ENCODE data around the gene MSMO1.
"Not testable (repeated sequence)": the region's sequence is repeated elsewhere in the genome, so short reads cannot be mapped to it uniquely, and the experiment has no call there.

MSMO1 gene

DNA sequence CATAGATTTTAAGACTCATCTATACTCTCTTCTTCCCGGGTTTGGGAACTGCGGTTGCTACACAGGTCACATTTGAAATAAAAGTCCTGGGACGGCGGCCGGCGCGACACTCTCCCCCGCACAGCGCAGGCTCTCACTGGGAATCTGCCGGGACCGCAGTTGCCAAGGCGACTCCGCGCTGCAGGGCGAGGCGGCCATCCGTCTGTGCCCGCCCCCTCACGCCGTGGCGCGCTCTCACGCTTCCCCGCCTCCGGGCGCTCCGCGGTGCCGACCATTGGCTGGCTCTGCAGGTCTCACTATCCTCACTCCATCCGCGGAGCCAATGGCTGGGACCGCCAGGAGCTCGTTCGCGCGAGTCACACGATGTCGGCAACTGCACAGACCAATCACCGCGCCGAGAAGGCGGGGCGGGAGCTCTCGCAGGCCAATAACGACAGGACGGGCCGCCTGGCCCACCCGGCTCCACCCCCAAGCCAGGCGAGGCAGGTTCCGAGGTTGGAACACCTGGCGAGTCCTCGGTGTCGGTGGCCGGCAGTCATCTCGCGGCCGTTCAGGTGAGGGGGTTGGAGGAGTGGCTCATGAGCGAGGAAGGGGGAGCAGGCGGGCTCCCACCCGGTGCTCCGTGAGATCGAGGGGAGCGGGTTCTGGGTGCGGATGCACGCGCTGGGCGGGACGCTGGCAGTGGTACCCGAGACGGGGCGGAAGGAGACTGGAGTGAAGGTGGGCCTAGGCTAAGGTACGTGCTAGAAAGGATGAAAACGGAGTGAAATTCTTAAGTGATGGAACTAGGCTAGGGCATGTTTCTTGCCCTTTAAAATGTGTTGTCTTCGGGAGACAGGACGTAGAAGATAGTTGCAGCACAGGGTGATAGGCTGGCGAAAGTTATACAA, at the start of gene MSMO1:
TSS of gene MSMO1 (plus strand) at position 459 of the 890 bp plus-strand sequence. CDS start 5,702 bp downstream, outside the sequence.
- peak; percentile 99 for DNase-seq (ENCODE audit: low read depth)

DNA sequence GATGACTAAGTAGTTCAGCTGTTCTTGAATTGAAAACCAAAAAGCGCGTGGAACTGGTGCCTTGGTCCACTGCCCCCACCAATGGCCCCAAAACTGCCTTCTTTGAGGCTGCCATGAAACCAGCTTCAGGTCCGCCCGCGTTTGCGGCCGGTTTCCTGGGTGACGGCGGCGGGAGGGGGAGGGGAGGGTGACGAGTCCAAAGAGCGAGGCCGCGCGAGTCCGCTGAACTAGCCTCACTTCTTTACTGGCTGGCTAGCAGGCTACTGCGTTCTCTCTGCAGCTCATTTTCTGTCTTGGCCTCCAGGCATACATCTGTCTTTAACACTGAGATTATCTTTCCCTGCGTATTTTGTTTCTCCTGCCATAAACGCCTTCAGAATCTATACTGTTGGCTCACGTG, 47.9 kb upstream of the MSMO1 start:
- not testable (repeated sequence) for DNase-seq (ENCODE audit: low read depth)

DNA sequence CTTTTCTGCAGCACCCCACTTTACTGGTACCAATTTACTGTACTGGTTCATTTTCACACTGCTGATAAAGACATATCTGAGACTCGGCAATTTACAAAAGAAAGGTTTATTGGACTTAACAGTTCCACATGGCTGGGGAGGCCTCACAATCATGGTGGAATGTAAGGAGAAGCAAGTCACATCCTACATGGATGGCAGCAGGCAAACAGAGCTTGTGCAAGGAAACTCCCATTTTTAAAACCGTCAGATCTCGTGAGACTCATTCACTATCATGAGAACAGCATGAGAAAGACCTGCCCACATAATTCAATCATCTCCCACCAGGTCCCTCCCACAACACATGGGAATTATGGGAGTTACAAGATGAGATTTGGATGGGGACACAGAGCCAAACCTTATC, 42.8 kb upstream of the MSMO1 start:
- DNase-seq (ENCODE audit: low read depth), result not testable (repeated sequence)

- not testable (repeated sequence) for DNase-seq (ENCODE audit: low read depth)
Observed at GRCh38 chr4:165286619-165287340, 40.7 kb upstream of the MSMO1 start.

- no peak for DNase-seq (ENCODE audit: low read depth)
Observed at GRCh38 chr4:165288226-165288625, 39.2 kb upstream of the MSMO1 start.

- DNase-seq (ENCODE audit: low read depth), result no peak
Observed at GRCh38 chr4:165288639-165289422, 38.6 kb upstream of the MSMO1 start.

DNA sequence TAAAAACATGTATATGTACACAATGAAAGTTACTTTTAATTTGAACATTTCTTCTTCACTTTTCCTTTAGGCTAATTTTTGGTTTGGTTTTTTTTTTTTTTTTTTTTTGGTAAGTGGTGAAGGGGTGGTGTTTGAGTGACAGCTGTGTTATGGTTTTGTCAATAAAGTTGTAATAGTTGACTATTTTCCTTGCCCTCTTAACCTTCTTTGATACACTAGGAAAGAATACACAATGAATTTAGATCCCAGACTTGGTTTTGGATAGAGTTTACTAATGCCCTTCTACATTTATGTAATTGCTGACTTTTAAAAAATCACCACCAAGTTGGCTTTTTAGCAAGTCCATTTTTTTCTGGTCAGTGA, 38.1 kb upstream of the MSMO1 start:
- no peak for DNase-seq (ENCODE audit: low read depth)

- no peak for DNase-seq (ENCODE audit: low read depth)
Observed at GRCh38 chr4:165293061-165293460, 34.4 kb upstream of the MSMO1 start.

DNA sequence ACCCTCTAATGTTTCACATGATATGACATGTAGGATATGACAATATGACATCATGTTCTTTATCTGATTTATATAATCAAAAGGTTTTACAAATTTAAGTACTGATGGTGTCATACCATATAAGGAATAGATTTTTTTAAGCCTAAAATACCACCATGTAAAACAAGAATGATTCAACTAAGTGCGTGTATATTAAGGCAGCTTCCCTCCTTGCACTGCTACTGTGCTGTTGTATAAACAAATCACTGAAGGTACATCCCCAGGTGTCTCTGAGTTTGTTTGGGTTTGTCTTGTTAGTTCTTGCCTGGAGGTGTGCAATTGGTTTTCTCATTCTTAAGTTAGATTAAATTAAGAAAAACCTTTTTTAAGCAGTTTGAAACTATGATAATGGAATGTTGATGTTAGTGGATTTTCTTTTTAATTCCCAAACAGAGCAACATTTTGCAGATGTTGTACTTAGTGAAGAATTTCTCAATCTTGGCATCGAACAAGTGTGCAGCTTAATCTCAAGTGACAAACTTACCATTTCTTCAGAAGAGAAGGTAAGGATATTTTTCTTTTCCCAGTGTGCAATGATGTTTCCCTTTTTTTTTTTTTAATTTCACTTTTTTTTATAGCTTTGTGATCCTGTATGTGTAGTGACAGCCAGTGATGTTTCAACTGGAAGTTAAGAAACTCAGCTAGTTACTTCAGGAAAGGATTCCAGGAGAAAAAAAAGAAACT, 33.4 kb upstream of the MSMO1 start:
- no peak for DNase-seq (ENCODE audit: low read depth)

DNA sequence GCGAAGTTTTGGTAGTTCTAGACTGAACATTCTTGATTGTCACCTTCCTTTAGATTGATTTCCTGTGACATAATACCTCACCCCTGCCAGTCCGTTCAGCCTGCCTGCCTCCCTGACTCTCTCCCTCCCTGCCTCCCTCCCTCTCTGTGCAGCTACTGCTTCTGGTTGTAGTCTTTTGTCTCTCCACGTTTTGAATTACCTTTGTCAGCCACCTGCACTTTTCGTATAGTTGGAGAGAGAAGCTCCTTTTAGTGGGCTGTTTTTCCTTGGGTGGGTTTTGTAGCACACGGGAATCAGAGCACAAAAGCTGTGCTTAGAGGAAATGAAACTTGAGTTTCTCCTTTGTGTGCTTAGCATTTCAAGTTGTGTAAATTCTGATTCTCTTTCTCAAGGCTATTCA, 32.6 kb upstream of the MSMO1 start:
- no peak for DNase-seq (ENCODE audit: low read depth)

- no peak for DNase-seq (ENCODE audit: low read depth)
Observed at GRCh38 chr4:165297626-165298025, 29.8 kb upstream of the MSMO1 start.

DNA sequence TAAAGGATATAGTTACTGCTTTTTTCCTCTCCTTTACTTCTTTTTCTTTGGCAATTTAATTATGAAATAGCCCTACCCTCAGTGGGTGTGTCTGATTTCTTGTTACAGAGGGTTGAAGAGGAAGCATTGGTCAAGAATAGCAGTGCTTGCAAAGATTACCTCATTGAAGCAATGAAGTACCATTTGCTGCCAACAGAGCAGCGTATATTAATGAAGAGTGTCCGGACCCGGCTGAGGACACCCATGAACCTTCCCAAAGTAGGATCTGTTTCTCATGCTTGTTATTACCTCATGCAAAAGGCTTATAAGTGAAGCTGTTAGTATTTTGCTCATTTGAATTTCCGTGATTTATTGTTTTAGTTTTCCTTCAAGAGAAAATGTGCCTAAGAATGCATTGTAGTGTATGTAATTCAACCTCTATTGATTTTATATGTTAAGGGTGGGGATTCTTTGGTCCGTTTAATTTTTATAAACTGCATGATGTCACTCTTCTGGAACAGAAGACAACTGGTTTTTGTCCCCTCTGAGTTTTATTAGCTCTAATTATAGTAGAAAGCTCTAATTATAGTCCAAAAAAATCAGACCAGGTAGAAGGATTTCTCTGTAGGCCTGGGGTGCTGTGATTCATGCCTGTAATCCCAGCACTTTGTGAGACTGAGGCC, 27.9 kb upstream of the MSMO1 start:
- DNase-seq (ENCODE audit: low read depth), result no peak

DNA sequence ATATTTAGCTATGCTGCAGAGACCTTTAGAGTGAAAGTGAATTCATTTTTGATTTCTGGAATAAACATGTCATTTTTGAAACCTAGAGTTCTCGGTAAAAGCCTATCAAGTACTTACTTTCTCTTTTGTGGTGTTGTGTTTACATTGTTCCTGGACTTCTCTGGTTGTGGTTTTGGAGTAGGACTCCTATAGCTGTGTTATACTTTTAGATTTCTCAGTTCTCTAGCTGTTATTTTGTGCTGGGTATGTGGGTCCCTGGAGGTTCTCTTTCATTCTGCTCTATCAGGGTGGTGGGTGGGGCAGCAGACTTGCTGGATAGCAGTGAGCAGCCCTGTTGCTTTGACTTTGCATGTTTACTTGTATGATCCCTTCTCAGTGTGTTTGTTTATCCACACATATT, 25.6 kb upstream of the MSMO1 start:
- DNase-seq (ENCODE audit: low read depth), result no peak

DNA sequence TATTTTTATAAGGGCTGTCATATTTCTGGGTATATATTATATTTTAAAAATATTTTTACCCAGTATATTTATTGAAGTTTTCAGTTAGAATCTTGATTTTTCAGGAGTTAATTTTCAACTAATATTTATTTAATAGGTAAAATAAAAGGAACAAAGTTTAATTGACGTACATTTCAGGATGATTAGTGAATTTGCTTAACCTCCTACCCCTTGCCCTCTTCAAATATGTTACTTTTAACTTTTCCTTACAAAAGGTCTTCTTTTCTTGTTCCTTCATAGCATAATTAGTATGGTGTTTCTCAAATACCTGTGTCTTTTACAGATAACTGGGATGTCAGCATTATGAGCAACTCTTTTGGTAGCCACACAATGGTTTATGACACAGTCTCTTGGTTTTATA, 24.8 kb upstream of the MSMO1 start:
- DNase-seq (ENCODE audit: low read depth), result no peak

DNA sequence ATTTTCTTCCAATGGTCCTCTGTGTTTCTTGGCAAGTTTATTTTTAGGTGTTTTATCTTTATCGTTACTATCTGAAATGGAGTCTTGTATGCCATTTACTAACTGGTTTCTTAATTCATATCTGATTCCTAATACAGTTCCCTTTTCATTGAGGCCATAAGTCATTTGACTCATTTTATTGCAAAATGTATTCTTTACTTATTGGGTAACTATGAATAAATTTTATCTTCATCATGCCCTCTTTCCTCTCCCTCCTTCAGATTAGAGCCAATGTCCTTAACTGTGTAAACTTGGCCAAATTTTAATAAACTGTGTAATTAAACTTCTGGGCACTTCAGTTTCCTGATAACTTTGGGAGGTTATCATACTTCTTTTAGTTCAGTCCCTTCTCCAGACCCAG, 19.3 kb upstream of the MSMO1 start:
- DNase-seq (ENCODE audit: low read depth), result no peak

GRCh38 chr4:165308606-165309005, 18.9 kb upstream of the MSMO1 start:
- no peak for DNase-seq (ENCODE audit: low read depth)

- no peak for DNase-seq (ENCODE audit: low read depth)
Observed at GRCh38 chr4:165309456-165309855, 18.0 kb upstream of the MSMO1 start.

GRCh38 chr4:165312506-165312905, 15.0 kb upstream of the MSMO1 start:
- no peak for DNase-seq (ENCODE audit: low read depth)

- no peak for DNase-seq (ENCODE audit: low read depth)
Observed at GRCh38 chr4:165319030-165319429, 8.4 kb upstream of the MSMO1 start.

- DNase-seq (ENCODE audit: low read depth), result no peak
Observed at GRCh38 chr4:165319509-165319908, 8.0 kb upstream of the MSMO1 start.

- DNase-seq (ENCODE audit: low read depth), result no peak
Observed at GRCh38 chr4:165324236-165324917, 3.1 kb upstream of the MSMO1 start.

All from activated T-helper 9 cell treated with anti-CD3 and anti-CD28 coated beads, Interleukin-2, amount 50 U/mL, for 16 hours (primary cell).